Measurements from ENCODE around the gene ZMYM4.
"Not testable (repeated sequence)": the region's sequence is repeated elsewhere in the genome, so short reads cannot be mapped to it uniquely, and the experiment has no call there.

ZMYM4 gene

GRCh38 chr1:35331618-35332017 lies 63.1 kb downstream of the ZMYM4 start:
- not testable (repeated sequence) for DNase-seq

- DNase-seq: no peak
Observed at GRCh38 chr1:35334485-35334884, 66.0 kb downstream of the ZMYM4 start.

- DNase-seq: no peak
Observed at GRCh38 chr1:35340519-35340918, 72.0 kb downstream of the ZMYM4 start.

GRCh38 chr1:35345439-35345981 lies 77.0 kb downstream of the ZMYM4 start:
- no peak for DNase-seq

GRCh38 chr1:35350872-35351271 lies 82.4 kb downstream of the ZMYM4 start:
- no peak for DNase-seq

GRCh38 chr1:35359995-35360394 lies 91.5 kb downstream of the ZMYM4 start:
- DNase-seq: no peak

GRCh38 chr1:35361638-35362037 lies 93.1 kb downstream of the ZMYM4 start:
- no peak for DNase-seq

- DNase-seq: no peak
Observed at GRCh38 chr1:35364741-35365140, 96.2 kb downstream of the ZMYM4 start.

- DNase-seq: no peak
Observed at GRCh38 chr1:35367914-35368313, 99.4 kb downstream of the ZMYM4 start.

GRCh38 chr1:35369922-35370671 lies 101.6 kb downstream of the ZMYM4 start:
- no peak for DNase-seq

- DNase-seq: no peak
Observed at GRCh38 chr1:35371506-35371905, 103.0 kb downstream of the ZMYM4 start.

- DNase-seq: no peak
Observed at GRCh38 chr1:35377555-35377954, 109.0 kb downstream of the ZMYM4 start.

GRCh38 chr1:35379317-35380000 lies 111.0 kb downstream of the ZMYM4 start:
- no peak for DNase-seq

- DNase-seq: not testable (repeated sequence)
Observed at GRCh38 chr1:35380111-35380510, 111.6 kb downstream of the ZMYM4 start.

- DNase-seq: no peak
Observed at GRCh38 chr1:35382107-35382506, 113.6 kb downstream of the ZMYM4 start.

GRCh38 chr1:35386290-35386689 lies 117.8 kb downstream of the ZMYM4 start:
- DNase-seq: no peak

- no peak for DNase-seq
Observed at GRCh38 chr1:35386959-35387358, 118.5 kb downstream of the ZMYM4 start.

- DNase-seq: no peak
Observed at GRCh38 chr1:35390600-35391494, 122.3 kb downstream of the ZMYM4 start.

- DNase-seq: no peak
Observed at GRCh38 chr1:35394386-35394785, 125.9 kb downstream of the ZMYM4 start.

- no peak for DNase-seq
Observed at GRCh38 chr1:35398739-35399138, 130.2 kb downstream of the ZMYM4 start.

- no peak for DNase-seq
Observed at GRCh38 chr1:35401049-35401448, 132.5 kb downstream of the ZMYM4 start.

GRCh38 chr1:35406103-35406502 lies 137.6 kb downstream of the ZMYM4 start:
- DNase-seq: no peak

GRCh38 chr1:35407743-35408142 lies 139.2 kb downstream of the ZMYM4 start:
- no peak for DNase-seq
